IMR-90 (cell line): ENCODE data around the gene DNAH6.
A peak's percentile ranks its signal among the peaks of the same experiment; 100 is the strongest.

ENCODE experiments used
- BHLHE40 ChIP-seq: fragments of 150-350 bp; IDR thresholded peaks from 2 replicates; pipeline ENCODE4 v1.6.1; 2016; ENCODE audit warnings: mild to moderate bottlenecking, low read depth, low read length
- CTCF ChIP-seq: conservative IDR thresholded peaks from 2 replicates; pipeline ENCODE4 v1.5.1; 2012; ENCODE audit warnings: mild to moderate bottlenecking, low read depth, low read length, improper control_type of control experiment
- FOS ChIP-seq: fragments of 150-350 bp; IDR thresholded peaks from 2 replicates; pipeline ENCODE4 v1.6.1; 2016; ENCODE audit warnings: low read depth, low read length
- MAZ ChIP-seq: IDR thresholded peaks from 2 replicates; pipeline ENCODE4 v1.6.1; 2012; ENCODE audit warnings: low read depth, mild to moderate bottlenecking, low read length, improper control_type of control experiment, moderate library complexity, borderline replicate concordance
- POLR2A ChIP-seq: IDR thresholded peaks from 2 replicates; pipeline ENCODE4 v1.6.1; 2012; ENCODE audit warnings: mild to moderate bottlenecking, low read depth, low read length
- RAD21 ChIP-seq: IDR thresholded peaks from 2 replicates; pipeline ENCODE4 v1.6.1; 2012; ENCODE audit warnings: low read length, improper control_type of control experiment
- RFX5 ChIP-seq: IDR thresholded peaks from 2 replicates; pipeline ENCODE4 v1.8.0; 2012; ENCODE audit warnings: low read depth, mild to moderate bottlenecking, low read length, moderate library complexity
- SMC3 ChIP-seq: fragments of 150-350 bp; IDR thresholded peaks from 2 replicates; pipeline ENCODE4 v1.6.1; 2016; ENCODE audit warnings: low read depth, mild to moderate bottlenecking, antibody characterized with exemption, low read length, moderate library complexity

- TF ChIP-seq BHLHE40: no peak
- TF ChIP-seq CTCF: no peak
- peak; percentile 48 for TF ChIP-seq POLR2A
- no peak for TF ChIP-seq SMC3
- peak; percentile 68; the same call in 1 of the 2 replicates for TF ChIP-seq RFX5
- TF ChIP-seq RAD21: no peak
- TF ChIP-seq FOS: peak; percentile 64; the same call in 1 of the 2 replicates
- TF ChIP-seq MAZ: no peak
Measured at GRCh38 chr2:84516234-84516986, at the start of gene DNAH6.
